GM21423 (cell line): ENCODE results near the gene SMAD6.

Experiments used
- ATAC-seq: cut with Tn5 transposase; IDR thresholded peaks from one replicate; pipeline ENCODE4 v1.9.1; 2021; ENCODE audit warnings: mild to moderate bottlenecking, moderate library complexity; ENCODE audit not compliant: unreplicated experiment

The SMAD6 gene

GRCh38 chr15:66739287-66739686 lies 37.3 kb downstream of the SMAD6 start:
- no peak for ATAC-seq

DNA sequence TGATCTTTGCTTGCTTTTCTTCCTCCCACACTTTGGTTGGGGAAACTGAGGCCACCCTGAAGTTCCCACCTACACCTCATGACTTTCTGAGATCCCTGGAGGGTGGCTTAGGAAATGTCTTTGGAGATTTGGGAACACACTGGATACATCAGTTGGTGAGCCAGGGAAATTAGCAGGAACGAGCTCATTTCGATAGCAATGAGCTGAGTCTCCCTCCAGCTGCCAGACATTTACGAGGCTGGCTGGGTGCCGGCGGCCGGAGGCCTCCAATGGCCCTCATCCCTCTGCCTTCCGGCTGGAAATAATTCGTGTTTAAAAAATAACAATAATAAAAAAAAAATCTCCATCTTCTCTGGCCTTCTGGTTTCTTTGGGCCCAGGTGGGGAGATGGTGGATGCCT lies 38.8 kb downstream of the SMAD6 start:
- ATAC-seq = no peak

DNA sequence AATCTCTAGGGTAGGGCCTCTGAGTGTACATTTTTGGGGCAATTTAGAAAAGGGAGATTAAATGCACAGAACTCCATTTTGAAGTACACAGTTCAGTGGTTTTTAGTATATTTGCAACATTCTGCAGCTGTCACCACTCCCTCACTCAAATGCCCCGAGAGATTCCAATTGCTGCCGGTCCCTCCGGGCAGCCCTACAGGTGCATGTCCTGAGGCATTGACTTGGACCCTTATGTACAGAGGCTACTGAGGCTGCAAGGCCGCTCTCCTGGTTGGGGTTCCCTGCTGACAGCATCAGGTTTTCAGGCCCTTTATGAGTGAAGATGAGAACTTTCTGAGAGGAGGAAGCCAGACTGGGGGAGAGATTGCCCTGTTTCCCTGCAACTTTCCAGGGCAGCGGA lies 39.6 kb downstream of the SMAD6 start:
- ATAC-seq = no peak

DNA sequence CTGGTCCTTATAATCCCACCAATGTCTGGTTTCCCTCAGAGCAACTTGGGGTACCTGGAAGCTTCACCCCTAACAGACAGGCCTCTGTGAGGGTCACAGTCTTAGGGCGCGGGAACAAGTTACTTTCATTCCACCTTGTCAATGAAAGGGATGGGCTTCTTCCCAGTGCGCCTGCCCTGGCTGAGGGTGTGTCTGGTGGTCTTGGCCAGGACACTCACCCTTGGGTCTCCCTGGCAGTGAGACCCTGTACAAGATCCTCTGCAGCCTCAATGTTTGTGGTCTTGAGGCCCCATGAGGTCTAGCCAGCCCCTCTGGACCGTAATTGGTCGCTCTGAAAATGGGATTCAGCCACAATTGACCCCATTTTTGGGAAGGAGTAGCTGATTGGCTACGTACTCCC lies 40.2 kb downstream of the SMAD6 start:
- ATAC-seq = no peak

- no peak for ATAC-seq
These were observed 41.2 kb downstream of the SMAD6 start for GRCh38 chr15:66743204-66743603.

DNA sequence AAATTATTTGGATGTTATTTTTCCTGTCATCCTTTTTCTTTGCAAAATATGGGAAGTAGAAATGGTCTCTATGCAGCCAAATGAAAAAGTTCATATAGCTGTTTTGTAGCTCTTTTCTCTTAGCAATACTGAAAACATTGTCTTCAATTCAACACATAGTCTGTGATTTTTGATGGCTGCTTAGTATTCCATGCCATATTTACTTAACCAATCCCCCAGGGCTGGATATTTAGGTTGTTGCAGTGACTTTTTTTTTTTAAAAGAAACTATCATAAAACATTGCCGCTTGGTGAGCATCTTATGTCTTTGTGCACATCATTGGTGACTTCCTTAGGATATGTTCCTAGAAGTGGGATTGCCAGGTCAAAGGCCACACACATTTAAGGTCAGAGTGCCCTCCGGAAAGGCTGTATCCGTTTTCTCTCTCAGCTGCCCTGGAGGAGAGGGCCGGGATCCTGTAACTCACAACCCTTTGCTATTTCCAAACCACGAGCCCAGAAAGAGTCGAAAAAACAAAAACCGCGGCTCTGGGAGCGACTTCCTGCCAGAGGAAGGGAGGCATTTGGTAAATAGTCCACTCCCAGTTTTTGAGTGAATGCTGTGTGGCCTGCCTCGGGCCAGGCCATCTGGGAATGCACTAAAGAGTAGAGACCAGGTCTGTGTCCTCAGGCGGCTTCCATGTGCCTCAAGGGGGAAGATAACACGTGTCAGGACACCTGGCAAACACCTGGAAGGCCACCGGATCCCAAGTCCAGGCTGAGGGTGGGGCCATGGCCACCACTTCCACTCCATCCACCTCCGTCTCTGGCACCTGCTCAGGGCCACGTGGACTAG lies 41.9 kb downstream of the SMAD6 start:
- ATAC-seq = no peak

- no peak for ATAC-seq
These were observed 42.7 kb downstream of the SMAD6 start for GRCh38 chr15:66744610-66745279.

- ATAC-seq = no peak
These were observed 43.6 kb downstream of the SMAD6 start for GRCh38 chr15:66745530-66746230.

- no peak for ATAC-seq
These were observed 44.2 kb downstream of the SMAD6 start for GRCh38 chr15:66746231-66746605.

DNA sequence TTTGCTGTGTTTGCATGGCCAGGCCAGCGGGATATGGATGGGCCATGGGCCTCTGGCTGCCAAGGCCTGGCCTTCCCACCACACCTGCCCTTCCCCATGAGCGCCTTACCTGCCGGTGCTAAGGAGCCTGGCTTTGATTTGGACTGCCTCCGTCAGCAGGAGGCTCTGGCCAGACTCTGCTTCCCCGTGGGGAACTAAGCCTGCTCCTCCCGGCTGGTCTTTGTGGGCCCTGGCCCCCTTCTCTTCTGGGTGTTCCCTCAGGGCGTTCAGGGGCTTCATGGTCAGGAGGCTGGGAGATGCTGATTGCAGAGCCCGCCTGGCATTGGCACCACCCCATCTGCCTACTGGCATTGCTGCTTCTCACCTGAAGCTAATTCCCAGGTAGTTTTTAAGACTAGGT lies 45.2 kb downstream of the SMAD6 start:
- ATAC-seq = no peak

GRCh38 chr15:66747886-66748707 lies 46.1 kb downstream of the SMAD6 start:
- no peak for ATAC-seq

DNA sequence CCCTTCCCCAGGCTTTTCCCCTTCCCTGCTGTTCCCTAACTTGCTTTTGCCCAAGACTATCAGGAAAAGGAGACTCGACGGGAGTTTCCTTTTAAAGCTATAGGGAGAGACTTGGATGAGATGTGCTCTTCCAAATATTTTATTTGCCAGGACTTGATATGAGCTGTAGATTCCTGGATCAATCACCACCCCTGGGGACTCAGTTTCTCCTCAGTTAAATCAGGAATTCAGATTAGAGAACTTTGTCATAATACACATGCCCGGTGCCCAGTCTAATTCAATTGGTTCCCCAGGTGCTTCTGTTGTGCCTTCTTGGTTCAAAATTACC lies 46.6 kb downstream of the SMAD6 start:
- no peak for ATAC-seq

DNA sequence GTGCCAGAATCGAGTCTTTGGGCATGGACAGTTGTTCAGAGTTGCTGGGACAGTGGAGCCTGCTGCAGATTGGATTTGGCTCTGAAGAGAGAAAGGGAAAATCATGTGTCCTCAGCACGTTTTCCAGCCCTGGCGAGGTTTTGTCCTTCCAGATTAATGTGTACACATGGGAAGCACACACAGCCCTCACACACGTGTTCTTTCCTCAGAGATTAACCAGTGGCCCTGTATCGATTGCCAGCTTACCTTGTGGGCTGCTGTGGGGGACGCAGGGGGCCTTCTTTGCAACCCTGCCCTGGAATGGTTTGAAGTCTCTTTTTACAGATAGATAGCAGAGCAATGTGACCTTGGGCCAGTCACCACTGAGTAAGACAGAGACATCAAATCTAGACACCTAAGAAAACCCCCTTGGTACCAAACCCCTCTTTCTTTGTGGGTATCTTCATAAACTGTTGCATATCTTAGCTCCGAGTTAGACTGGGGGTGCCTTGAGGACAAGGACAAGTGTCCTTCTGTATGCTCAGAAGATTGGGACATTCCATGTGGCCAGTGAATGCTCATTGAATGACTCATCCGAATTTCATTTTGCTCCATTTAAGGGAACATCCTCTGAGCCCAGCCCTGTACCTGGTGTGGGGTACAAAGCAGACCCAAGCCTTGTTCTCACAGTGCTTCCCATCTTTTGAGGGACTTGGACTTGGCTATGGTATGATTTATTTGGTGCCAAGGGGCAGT lies 48.0 kb downstream of the SMAD6 start:
- no peak for ATAC-seq

DNA sequence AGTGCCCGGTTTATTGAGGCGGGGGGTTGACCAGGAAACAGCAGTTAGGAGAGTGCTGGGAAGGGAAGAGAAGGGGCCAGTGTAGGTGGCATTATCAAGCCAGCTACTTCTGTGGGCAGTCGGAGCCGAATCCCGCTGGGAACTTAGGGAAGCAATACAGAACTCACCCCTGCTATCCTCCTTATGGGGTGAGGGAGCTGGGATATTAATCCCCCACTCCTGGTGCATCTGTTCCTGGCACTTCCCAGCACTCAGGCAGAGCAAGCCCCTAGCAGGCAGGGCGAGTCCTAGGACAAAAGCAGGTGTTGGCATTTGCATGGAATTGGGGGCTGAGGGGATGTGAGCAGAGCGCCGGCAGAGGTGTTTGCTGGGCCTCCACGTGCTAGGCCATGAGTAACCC lies 48.6 kb downstream of the SMAD6 start:
- no peak for ATAC-seq

- ATAC-seq = no peak
These were observed 49.5 kb downstream of the SMAD6 start for GRCh38 chr15:66751579-66751978.

DNA sequence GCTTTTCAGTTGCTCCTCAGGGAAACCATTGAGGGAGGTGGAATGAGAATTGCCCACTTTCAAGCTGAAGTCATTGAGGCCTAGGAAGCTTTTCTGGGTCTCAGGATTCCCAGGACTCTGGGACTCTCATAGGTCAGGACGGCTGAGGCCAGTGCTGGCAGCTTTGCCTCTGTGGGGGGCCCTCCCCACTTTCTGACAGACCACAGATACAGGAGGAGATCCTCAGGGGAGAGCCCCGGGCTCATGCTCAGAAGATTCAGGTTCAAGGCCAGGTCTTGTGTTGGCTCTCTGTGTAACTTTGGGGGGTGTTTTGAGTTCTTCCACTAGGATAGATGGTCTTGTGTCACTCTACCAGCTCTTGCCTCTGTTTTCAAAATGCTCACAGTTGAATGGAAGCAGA lies 50.0 kb downstream of the SMAD6 start:
- ATAC-seq = no peak

DNA sequence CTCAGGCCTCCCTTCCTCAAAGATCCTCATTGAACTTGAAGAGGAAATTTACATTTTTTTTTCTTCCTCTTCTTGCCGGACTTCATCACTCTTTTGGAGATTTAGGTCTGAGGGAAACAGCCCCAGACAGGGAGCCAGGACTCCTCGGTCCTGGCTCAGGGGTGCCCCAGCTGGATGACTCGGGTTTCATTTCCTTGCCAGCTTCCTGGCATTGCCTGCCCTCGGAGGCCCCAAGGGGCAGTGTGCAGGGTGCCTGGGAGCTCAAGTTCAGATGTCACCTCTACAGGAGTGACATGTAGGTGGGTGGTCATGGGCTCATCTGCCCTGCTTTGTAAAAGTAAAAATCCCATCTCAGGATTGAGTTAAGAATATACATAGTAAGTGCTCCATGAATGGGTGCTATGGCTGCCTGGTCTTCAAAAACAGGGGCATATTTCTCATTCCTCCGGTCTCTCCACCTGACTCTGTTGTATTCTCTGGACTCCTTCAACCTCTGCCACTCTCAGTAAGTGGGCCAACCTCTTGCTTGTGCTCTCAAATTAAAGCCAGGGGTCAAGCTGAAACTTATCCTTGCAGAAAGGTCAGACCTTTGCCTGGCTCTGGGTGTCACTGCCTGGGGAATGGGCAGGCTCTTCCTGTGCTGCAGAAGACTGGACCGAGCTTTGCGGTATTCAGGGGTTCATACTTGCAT lies 51.8 kb downstream of the SMAD6 start:
- ATAC-seq = no peak

DNA sequence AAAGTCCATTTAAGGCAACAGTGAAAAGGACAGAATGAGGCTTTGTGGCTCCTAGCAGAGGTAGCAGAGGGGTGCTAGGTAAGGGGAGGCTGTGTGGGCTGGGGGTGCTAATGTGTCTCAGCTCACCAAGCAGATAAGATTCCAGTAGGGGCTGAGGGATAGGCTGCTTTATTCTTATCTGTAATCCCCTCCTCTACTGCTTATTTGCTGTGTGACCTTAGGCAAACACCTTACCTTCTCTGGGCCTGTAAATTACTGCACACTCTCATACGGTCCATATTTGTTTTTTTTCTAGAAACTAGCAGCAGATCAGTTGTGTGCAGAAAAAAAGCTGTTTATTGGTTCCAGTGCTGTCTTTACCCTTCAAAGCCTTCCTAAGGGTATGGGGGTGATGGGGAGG lies 52.8 kb downstream of the SMAD6 start:
- ATAC-seq = no peak

DNA sequence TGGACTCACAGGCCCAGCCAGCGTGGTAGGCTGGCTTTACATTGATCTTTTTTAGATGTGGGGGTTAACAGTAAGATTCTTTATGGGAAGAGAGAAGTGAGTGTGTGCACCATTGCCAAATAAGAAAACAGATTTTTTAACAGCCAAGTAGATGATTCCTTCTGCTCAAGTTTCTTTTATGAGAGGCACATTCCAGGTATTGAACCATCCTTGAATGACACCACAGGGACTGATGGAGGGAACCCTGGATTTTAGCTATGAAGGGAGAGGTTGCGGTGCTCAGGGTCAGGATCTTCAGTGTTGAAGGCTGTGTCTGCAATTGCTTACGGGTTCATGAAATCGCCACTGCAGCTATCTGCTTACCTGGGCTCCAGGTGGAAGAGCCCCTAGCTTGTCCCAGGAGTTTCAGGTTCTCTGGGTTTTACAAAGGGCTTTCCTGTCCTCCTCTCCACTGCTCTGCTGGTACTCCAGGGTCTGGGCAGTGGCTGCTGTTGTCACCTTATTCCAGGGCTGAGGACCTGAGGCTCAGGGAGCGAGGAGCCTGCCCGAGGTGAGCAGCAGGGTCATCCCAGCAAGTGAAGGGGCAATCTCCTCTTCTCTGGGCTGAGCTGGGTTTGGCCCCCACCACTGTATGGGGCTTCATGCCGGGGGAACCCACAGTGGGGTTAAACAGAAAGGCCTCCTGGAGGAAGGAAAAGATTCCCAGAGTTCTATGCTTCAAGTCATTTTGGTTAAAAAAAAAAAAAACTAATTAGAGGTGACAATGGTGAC lies 53.4 kb downstream of the SMAD6 start:
- ATAC-seq = no peak
